Eye (tissue), 1 donor: Measurements from ENCODE around the gene HEMGN.
"Not testable (repeated sequence)": the region's sequence is repeated elsewhere in the genome, so short reads cannot be mapped to it uniquely, and the experiment has no call there.

ENCODE experiments used
- DNase-seq: peaks from one replicate; pipeline ENCODE4 v3.0.0-alpha.2; 2015

Gene HEMGN, protein sequence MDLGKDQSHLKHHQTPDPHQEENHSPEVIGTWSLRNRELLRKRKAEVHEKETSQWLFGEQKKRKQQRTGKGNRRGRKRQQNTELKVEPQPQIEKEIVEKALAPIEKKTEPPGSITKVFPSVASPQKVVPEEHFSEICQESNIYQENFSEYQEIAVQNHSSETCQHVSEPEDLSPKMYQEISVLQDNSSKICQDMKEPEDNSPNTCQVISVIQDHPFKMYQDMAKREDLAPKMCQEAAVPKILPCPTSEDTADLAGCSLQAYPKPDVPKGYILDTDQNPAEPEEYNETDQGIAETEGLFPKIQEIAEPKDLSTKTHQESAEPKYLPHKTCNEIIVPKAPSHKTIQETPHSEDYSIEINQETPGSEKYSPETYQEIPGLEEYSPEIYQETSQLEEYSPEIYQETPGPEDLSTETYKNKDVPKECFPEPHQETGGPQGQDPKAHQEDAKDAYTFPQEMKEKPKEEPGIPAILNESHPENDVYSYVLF

DNA sequence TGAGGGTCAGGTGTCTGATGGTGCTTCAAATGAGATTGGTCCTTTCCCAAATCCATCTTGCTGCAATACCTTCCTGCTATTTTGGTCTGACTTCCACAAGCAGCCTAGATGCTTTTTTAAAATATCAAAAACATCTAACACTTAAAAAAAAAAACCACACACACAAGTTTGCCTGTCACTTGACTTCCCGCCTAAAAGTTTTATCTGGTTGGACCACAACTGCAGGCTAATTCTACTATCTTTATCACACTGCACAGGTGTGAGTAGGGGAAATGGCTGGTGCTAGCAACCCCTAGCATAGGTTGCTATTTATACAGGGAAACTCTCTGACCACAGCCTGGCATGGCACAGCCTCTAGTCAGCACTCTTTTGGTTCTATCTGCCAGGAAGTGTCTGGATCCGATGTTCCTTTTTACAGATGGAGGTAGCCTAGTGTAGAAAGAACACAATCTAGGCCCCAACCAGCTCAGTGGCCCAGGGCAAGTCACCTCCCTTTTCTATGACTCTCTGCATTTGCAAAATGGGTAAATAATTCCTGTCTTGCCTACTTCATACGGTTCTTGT is at the start of gene HEMGN:
Gene HEMGN, minus strand, starts transcription at position 92 of the 564 bp plus-strand sequence. Its CDS starts 36 bp downstream, at position 56.
- DNase-seq = no peak

DNA sequence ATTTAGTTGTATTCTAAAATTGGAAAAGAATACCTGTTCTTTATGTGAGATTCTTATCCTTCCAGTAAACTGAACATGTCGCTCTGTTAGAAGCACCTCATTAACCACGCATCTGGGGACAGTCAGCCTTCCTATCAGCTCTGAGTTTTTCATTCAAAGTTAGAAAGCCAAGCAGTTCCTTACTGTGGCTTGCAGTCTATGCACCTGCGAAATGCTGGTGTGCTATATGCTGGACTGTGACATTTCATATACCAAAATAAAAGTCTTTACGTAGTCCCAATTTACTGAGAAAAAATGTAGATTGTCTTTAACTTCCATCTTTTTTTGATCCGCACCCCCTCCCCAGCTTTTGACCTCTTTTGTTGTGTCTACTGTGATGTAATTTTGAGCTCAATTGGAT is 49.5 kb upstream of the HEMGN start:
- DNase-seq = no peak

DNA sequence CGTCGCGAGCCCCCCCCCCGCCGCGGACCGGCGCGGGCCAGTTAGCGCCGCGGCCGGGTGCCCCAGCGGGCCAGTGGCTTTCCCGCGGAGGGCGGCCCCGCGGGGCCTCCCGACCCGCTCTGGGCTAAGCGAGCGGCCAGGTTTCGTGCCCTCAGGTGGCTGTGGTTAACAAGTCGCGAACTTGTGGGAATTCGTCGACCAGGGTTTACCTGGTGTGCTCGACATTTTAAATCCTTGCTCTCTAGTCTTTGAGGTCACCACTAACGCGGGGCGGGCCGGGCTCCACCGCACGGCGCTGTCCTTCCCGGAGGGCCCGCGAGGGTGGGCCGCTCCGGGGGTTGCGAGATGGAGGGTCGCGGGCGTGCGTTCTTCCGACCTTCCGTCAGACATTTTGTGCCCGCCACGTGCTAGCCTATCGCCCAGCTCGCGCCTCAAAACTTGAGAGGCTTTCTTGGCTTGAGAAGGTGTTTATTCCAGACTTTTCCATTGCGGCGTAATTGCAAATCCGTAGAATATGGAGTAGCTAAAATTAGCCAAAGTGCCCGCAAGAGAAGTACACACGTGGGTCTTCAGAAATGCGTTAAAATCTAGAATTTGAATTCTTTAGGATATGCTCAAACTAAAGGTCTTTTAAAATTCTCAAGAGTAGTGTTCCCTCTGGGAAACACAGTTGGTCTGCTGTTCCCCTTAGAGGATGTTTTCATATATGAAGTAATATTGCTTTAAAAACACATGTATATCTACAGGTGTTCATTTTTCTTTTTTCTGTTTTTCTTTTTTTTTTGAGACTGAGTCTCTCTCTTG is 47.3 kb upstream of the HEMGN start:
- DNase-seq = peak; percentile 78

GRCh38 chr9:97984188-97985057 is 46.5 kb upstream of the HEMGN start:
- peak; percentile 90 for DNase-seq

GRCh38 chr9:97983589-97984187 is 45.7 kb upstream of the HEMGN start:
- peak; percentile 91 for DNase-seq

DNA sequence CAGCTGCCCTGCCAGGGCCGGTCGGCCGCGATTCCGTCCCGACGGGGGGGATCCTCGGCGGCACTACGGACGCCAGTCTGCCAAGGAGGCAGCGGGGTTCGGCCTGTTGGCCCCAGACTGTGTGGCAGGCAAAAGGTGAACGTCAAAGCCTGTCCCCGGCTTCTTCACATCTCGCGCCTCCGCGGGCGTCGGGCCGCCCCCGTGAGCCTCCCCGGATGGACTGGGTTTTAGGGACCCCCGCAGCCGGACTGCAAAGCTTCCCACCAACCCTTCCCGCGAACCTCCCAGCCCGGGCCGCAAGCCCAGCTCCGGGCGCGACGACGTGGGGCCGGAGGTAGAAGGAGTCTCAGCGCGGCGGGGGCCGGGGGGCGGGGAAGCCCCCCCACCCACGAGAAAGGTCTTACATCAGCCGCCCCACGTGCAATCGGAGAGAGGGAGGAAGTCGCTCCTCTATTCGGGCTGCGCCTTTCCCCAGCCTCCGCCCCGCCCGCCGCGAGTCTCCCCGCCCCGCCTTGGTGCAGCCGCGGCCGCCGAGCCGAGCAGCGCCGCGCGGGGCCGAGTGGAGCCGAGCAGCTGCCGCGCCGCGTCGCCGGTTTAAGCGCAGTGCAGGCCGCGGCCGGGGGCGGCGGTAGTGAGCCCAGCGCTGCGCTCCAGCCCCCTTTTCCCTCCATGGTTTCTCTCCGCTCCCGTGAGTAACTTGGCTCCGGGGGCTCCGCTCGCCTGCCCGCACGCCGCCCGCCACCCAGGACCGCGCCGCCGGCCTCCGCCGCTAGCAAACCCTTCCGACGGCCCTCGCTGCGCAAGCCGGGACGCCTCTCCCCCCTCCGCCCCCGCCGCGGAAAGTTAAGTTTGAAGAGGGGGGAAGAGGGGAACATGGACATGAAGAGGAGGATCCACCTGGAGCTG is 45.0 kb upstream of the HEMGN start, which contains the start of gene ANP32B:
Gene ANP32B, plus strand, starts transcription at position 659 of the 906 bp plus-strand sequence. Its CDS starts 215 bp downstream, at position 874.
- DNase-seq = peak; percentile 97

DNA sequence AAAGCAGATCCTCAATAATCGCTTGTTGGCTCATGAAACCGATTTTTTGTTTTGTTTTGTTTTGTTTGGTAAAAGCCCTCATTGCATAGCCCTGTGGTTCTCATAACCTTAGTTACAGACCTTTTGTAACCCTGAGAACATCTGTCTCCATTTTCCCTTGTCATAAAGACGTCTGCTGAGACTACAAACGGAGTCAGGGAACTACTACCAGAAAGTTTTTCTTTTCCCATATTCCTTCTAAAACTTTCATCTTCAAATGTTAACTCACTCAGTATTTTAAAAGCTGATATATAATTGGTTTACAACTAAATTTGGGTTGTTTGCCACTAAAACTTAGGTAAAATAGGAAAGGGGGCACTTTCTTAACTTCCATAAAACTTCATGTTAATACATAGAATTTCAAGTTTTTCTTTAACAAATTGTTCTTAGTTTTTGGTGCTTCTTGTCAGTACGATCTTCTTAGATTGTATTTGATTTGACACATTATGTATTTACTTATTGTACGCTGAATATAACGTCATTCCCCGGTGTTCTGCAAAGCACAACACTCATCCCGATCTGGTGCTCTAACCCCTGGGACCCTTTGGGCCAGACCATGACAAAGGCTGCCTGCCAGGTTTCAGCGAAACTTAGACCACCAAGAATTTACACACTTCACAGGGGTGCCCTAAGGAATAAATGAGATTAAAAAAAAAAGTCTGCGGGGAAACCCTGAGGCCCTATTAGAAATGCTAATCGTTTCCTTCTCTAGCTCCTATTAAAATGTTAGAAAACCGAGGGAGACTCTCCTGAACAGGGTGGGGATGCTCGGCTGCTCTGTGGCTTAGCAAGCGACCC is 44.1 kb upstream of the HEMGN start:
- peak; percentile 38 for DNase-seq

DNA sequence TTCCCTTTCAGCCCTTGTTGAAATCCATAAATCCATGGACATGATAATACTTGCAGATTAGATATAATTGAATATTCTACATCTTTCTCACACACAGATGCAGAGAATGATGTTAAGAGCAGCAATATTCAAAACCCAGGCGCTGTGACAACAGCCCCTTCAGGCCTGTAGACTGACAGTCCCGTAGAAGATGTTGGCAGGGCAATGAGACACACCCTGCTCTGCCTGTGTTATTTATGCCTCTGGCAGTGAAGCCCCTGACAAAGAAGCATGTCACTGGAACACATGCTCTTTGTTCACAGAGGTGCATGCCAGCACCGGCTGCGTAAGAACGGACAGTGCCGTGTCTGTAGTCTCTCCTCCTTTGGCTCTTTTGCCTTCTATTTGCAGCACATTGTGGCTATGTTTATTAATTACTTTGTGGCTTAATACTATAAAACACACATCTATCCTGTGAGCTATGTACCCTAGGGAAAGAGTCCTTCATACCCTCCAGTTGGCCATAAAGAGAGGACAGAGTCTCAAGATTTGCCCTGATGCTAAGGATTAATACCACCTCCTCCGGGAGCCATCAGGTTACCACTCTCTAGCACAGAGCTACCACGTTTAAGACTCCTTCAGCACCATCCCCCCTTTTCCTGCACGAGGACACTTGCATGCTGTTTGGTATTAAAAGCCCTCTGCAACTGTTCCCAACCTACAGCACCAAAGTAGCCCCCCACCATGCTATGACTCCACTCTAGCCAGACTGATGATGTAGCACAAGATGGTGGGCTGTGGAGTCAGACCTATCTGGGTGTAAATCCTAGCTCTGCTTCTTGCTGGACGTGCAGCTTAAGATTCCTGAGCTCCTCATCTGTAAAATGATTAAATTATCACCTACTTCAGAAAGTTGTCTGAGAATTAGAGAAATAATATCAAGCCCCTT is 43.2 kb upstream of the HEMGN start:
- peak; percentile 48 for DNase-seq

DNA sequence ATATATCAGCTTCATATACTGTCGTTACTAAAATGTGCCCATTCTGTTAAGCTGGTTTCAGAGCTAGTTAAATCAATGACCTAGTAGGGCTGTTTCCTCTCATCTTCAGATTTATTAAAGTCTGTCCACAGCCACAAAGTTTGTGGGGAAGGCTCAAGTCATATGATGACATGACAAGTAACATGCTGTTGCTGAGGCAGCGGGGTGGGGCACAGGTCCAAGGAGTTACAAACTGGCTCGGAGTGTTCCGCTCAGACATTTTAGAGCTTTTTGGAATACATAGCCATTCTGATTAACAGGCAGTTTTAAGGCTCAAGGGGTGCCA is 42.5 kb upstream of the HEMGN start:
- DNase-seq = no peak

DNA sequence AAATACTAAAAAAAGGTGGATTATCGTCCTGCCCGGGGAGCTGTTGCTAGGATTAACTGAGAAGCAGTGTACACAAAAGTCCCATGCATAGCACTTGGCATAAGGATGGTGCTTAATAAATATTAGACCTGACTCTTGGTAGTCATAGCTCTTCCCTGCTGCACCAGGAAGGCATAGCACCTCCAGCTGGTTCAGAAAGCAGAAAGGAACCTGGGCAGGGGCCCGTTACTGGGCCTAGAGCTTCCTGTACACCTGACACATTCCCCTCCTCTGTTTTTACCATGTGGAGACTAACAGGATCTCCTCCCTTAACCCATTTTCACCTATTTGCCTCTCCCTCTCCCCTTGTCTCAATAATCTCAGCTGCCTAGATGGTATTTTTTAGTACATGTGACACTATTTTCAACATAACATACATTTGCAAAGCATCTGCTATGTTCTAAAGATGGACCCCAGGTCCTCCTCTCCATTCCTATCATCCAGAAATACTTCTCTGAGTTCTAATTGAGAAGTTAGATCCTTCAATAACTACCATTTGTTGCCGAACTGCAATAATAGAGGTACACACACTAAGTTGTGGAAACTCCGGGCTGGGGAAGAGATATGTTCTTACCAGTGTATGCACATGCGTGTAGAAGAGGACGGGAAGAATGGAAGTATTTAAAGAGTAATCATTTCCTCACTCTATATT is 42.0 kb upstream of the HEMGN start:
- DNase-seq = no peak

DNA sequence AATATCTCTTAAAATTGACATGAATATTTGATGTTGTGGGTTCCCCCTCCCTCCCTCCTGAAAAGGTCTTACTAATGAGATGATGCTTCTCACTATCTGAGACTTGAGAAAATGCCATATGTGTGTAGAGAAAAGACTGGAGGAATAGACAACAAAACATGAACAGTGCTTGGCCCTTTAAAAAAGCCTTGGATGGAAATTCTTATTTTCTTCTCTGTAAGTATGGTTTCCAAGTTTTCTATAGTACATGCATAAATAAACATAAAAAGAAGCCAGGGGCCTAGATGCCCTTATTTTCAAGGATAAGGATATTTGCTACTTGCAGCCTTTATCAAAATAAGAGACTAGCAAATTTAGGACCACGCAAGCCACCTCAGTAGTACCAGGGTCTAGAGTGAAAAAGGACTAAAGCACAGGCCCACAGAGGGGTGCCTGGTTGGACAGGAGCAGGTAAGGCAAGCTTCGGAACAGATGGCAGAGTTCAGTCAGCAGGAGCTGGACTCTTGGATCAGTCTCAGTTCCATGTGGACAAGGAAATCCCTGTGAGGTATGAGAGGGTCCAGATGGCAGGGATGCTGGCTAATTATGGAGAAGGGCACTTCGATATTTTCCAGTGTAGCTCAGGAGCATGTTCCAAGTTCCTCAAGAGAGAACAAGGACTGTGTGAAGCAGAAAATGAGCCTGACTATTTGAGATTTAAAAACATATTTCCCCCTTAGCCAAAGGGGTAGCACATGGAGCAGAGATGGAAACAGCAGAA is 40.6 kb upstream of the HEMGN start:
- DNase-seq = peak; percentile 29

DNA sequence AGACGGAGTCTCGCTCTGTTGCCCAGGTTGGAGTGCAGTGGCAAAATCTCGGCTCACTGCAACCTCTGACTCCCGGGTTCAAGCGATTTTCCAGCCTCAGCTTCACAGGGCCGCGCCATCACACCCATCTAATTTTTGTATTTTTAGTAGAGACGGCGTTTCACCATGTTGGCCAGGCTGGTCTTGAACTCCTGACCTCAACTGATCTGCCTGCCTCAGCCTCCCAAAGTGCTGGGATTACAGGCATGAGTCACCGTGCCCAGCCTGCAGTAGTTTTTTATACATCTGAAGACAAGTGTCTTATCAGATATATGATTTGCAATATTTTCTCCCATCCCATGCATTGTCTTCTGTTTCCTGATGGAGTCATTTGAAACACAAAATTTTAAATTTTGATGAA is 38.7 kb upstream of the HEMGN start:
- not testable (repeated sequence) for DNase-seq

GRCh38 chr9:97975376-97975775 is 37.4 kb upstream of the HEMGN start:
- no peak for DNase-seq

DNA sequence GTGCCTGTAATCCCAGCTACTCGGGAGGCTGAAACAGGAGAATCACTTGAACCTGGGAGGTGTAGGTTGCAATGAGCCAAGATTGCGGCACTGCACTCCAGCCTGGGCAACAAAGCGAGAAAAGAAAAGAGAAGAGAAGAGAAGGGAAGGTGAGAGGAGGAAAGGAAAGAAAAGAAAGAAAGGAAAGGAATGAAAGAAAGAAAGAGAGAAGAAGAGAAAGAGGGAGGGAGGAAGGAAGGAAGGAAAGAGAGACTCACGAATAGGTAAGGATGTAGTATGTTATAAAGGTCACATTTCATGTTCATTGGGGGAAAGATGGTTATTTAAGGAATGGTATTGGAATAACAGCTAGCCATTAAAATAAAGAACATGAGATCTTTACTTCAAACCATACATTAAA is 34.8 kb upstream of the HEMGN start:
- no peak for DNase-seq

DNA sequence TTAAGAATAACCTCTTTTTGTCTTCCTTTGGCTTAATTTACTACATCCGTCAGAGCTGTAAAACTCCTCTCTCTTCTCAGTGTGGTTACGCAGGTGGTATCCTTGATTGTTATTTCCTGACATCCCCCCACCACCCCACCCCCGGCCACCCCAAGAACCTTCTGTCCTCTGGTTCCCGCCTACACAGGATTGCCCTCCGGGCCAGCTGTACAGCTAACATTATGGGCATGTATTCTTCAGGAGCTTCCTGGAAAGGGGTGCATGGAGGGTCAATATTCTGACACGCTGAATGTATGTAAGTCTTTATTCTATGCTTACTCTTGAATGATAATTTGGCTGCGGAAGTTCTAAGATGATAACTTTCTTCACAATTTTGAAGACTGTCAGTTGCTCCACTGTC is 32.2 kb upstream of the HEMGN start:
- DNase-seq = no peak

GRCh38 chr9:97969014-97969413 is 31.0 kb upstream of the HEMGN start:
- DNase-seq = no peak

GRCh38 chr9:97966493-97966892 is 28.5 kb upstream of the HEMGN start:
- DNase-seq = no peak
